Liver (tissue), 9 donors: Measurements from ENCODE around the gene VENTX. TPM values are rescaled to one million over a fixed set of nuclear protein-coding genes. Genes with fewer than 3 reads are reported as not detected.

Source experiments
- DNase-seq: peaks from one replicate; pipeline ENCODE4 v3.0.0-alpha.2; 2017; ENCODE audit warnings: low spot score
- H3K27ac ChIP-seq, 2 donors: one replicate each; pipeline ENCODE4 v1.7.0; 2013; ENCODE audit warnings: inconsistent platforms in 2 of 2, low read length in 2 of 2, control low read depth in 1 of 2, low read depth in 1 of 2, mild to moderate bottlenecking in 1 of 2
- H3K27me3 ChIP-seq, 4 donors: one replicate each; pipeline versions ENCODE4 v1.6.1 to v1.7.0; 2013; ENCODE audit warnings: low read length in 3 of 4, inconsistent platforms in 1 of 4, mild to moderate bottlenecking in 1 of 4, moderate library complexity in 1 of 4; ENCODE audit not compliant: control insufficient read depth in 4 of 4, insufficient read depth in 4 of 4
- H3K36me3 ChIP-seq, 4 donors: one replicate each; pipeline versions ENCODE4 v1.6.1 to v1.7.0; 2013; ENCODE audit warnings: low read length in 3 of 4, mild to moderate bottlenecking in 3 of 4, low read depth in 1 of 4, moderate library complexity in 1 of 4; ENCODE audit not compliant: control insufficient read depth in 4 of 4, insufficient read depth in 3 of 4
- H3K4me1 ChIP-seq, 4 donors: one replicate each; pipeline versions ENCODE4 v1.6.1 to v1.7.0; 2013; ENCODE audit warnings: low read length in 3 of 4, mild to moderate bottlenecking in 3 of 4, moderate library complexity in 1 of 4; ENCODE audit not compliant: control insufficient read depth in 4 of 4, insufficient read depth in 4 of 4
- H3K4me3 ChIP-seq, 3 donors: one replicate each; pipeline versions ENCODE4 v1.6.1 to v1.7.0; 2013; ENCODE audit warnings: low read length in 3 of 3, control low read depth in 1 of 3, low read depth in 1 of 3, mild to moderate bottlenecking in 1 of 3
- H3K9ac ChIP-seq, 2 donors: one replicate each; pipeline ENCODE4 v1.7.0; 2013; ENCODE audit warnings: low read length in 2 of 2, mild to moderate bottlenecking in 2 of 2, moderate library complexity in 2 of 2, control low read depth in 1 of 2, low read depth in 1 of 2
- H3K9me3 ChIP-seq, 4 donors: one replicate each; pipeline versions ENCODE4 v1.6.1 to v1.7.0; 2013; ENCODE audit warnings: low read length in 3 of 4; ENCODE audit not compliant: control insufficient read depth in 4 of 4
- ATF3 ChIP-seq: IDR thresholded peaks from 2 replicates; pipeline ENCODE4 v1.6.1; 2016; ENCODE audit warnings: antibody characterized with exemption
- EGR1 ChIP-seq, 2 donors: IDR thresholded peaks; 2 replicates each; pipeline ENCODE4 v1.6.1; 2016 to 2018; ENCODE audit warnings: antibody characterized with exemption in 2 of 2, low read depth in 2 of 2
- FOXA1 ChIP-seq: IDR thresholded peaks from 2 replicates; pipeline ENCODE4 v1.6.1; 2016; ENCODE audit warnings: antibody characterized with exemption
- GABPA ChIP-seq, 2 donors: IDR thresholded peaks in 1 of 2; conservative IDR thresholded peaks in 1 of 2; 2 replicates each; pipeline ENCODE4 v1.6.1; 2016; ENCODE audit warnings: antibody characterized with exemption in 2 of 2, mild to moderate bottlenecking in 1 of 2, moderate library complexity in 1 of 2
- HNF4A ChIP-seq, 2 donors: conservative IDR thresholded peaks; 2 replicates each; pipeline ENCODE4 v1.6.1; 2016; ENCODE audit warnings: antibody characterized with exemption in 2 of 2, mild to moderate bottlenecking in 2 of 2
- HNF4G ChIP-seq: IDR thresholded peaks from 2 replicates; pipeline ENCODE4 v1.6.1; 2016; ENCODE audit warnings: antibody characterized with exemption
- JUND ChIP-seq, 2 donors: IDR thresholded peaks; 2 replicates each; pipeline ENCODE4 v1.6.1; 2016; ENCODE audit warnings: antibody characterized with exemption in 2 of 2
- MAX ChIP-seq: IDR thresholded peaks from 2 replicates; pipeline ENCODE4 v1.6.1; 2016; ENCODE audit warnings: antibody characterized with exemption
- RAD21 ChIP-seq, 2 donors: IDR thresholded peaks; 2 replicates each; pipeline ENCODE4 v1.6.1; 2016; ENCODE audit warnings: antibody characterized with exemption in 2 of 2, mild to moderate bottlenecking in 2 of 2
- RXRA ChIP-seq, 2 donors: IDR thresholded peaks; 2 replicates each; pipeline ENCODE4 v1.6.1; 2017 to 2018; ENCODE audit warnings: antibody characterized with exemption in 2 of 2, mild to moderate bottlenecking in 1 of 2
- YY1 ChIP-seq: IDR thresholded peaks from 2 replicates; pipeline ENCODE4 v1.6.1; 2016; ENCODE audit warnings: antibody characterized with exemption, mild to moderate bottlenecking
- ZBTB33 ChIP-seq: IDR thresholded peaks from 2 replicates; pipeline ENCODE4 v1.6.1; 2016; ENCODE audit warnings: antibody characterized with exemption
- WGBS: extraction: QIAGEN DNeasy Blood & Tissue Kit; methylation state at CpG from one replicate; pipeline ENCODE4 v1.1.7; 2013; 5-methylcytosine and 5-hydroxymethylcytosine counted together
- polyA plus RNA-seq, 2 donors: library from polyadenylated mRNA; stranded (reverse) in 1 of 2; unstranded in 1 of 2; fragments of 200-250 nt in 1 of 2; fragments of >200 nt in 1 of 2; fragmentation: Nextera tagmentation in 1 of 2; extraction: Ambion mirVana in 1 of 2; gene quantifications; one replicate each; pipeline versions ENCODE4 v1.2.1 to v1.2.3, GENCODE V29; 2013 to 2015
- total RNA-seq, 2 donors: library from RNA; depleted of rRNA; stranded (reverse); fragments of >200 nt; gene quantifications; one replicate each; pipeline ENCODE4 v1.2.3, GENCODE V29; 2014
- donor health status: healthy.
- donor health status: healthy.
- donor health status: healthy.
- donor health status: healthy.
- donor health status: healthy.

VENTX gene
- total and polyA plus RNA-seq, 4 donors = 0.05 to 0.25 (median 0.09) TPM

GRCh38 chr10:133215586-133215985, 22.1 kb upstream of the VENTX start (continued):
- TF ChIP-seq JUND (IDR thresholded peaks at IDR 0.05) = no peak
- no peak for TF ChIP-seq RAD21 (IDR thresholded peaks at IDR 0.05)
- TF ChIP-seq HNF4G = no peak
- no peak for TF ChIP-seq ATF3

GRCh38 chr10:133216776-133217175, 20.9 kb upstream of the VENTX start:
- no peaks in the 10 kb centered on the region for H3K9me3 ChIP-seq
- no peaks in the 10 kb centered on the region for H3K36me3 ChIP-seq
- no peak overlapping the region for H3K9ac ChIP-seq
- H3K4me3 ChIP-seq = no peak overlapping the region
- TF ChIP-seq RXRA (IDR thresholded peaks at IDR 0.05) (no peak), YY1 (no peak), ZBTB33 (no peak), MAX (no peak), FOXA1 (no peak), JUND (IDR thresholded peaks at IDR 0.05) (no peak), ATF3 (no peak), HNF4G (no peak), EGR1 (IDR thresholded peaks at IDR 0.05; ENCODE audit: low read depth in 2 of 2) (no peak)
- H3K4me1 ChIP-seq = no peaks in the 10 kb centered on the region
- H3K27me3 ChIP-seq = peaks cover 0 to 5% (median under 1%) of the 10 kb centered on the region in 4 donors
- H3K27ac ChIP-seq = no peak overlapping the region
- whole genome bisulfite sequencing = 88% methylated on average over 26 of the region's 26 CpGs
- DNase-seq = no peak

GRCh38 chr10:133217800-133218589, 19.7 kb upstream of the VENTX start:
- 80% methylated on average over 25 of the region's 25 CpGs for WGBS
- TF ChIP-seq GABPA (IDR thresholded peaks at IDR 0.05 in 1 of 2, conservative IDR thresholded peaks at IDR 0.05 in 1 of 2) (no peak), YY1 (no peak), JUND (IDR thresholded peaks at IDR 0.05) (no peak), RXRA (IDR thresholded peaks at IDR 0.05) (no peak), HNF4A (conservative IDR thresholded peaks at IDR 0.05) (no peak), EGR1 (IDR thresholded peaks at IDR 0.05; ENCODE audit: low read depth in 2 of 2) (no peak), MAX (no peak)
- Histone ChIP-seq H3K4me1 (no peaks in the 10 kb centered on the region), H3K27ac (no peak overlapping the region), H3K4me3 (no peak overlapping the region), H3K27me3 (peaks cover 0 to 5% (median 0%) of the 10 kb centered on the region in 4 donors), H3K9ac (no peak overlapping the region), H3K9me3 (no peaks in the 10 kb centered on the region), H3K36me3 (no peaks in the 10 kb centered on the region)
- DNase-seq = no peak
